H9 (cell line): ENCODE data around the gene CSRP1. TPM values are rescaled to one million over a fixed set of nuclear protein-coding genes. Genes with fewer than 3 reads are reported as not detected.

ENCODE experiments used
- DNase-seq: peaks from one replicate; pipeline ENCODE4 v3.0.0-alpha.2; 2017
- H2AFZ ChIP-seq: one replicate; pipeline ENCODE4 v1.6.1; 2013; ENCODE audit warnings: mild to moderate bottlenecking, low read length, control low read depth, moderate library complexity
- H2AK5ac ChIP-seq: 2 replicates; pipeline ENCODE4 v1.6.1; 2013; ENCODE audit warnings: low read length, control low read depth, mixed read lengths; ENCODE audit not compliant: insufficient read length
- H2BK120ac ChIP-seq: one replicate; pipeline ENCODE4 v1.6.1; 2013; ENCODE audit warnings: low read depth, mild to moderate bottlenecking, low read length, control low read depth, inconsistent platforms; ENCODE audit not compliant: poor library complexity, severe bottlenecking
- H2BK12ac ChIP-seq: 2 replicates; pipeline ENCODE4 v1.6.1; 2013; ENCODE audit warnings: low read length, control low read depth, mixed read lengths, low read depth; ENCODE audit not compliant: insufficient read length
- H2BK15ac ChIP-seq: 2 replicates; pipeline ENCODE4 v1.6.1; 2013; ENCODE audit warnings: low read depth, low read length, control low read depth
- H2BK20ac ChIP-seq: one replicate; pipeline ENCODE4 v1.6.1; 2013; ENCODE audit warnings: low read depth, mild to moderate bottlenecking, low read length, control low read depth, inconsistent platforms; ENCODE audit not compliant: poor library complexity, severe bottlenecking
- H2BK5ac ChIP-seq: 2 replicates; pipeline ENCODE4 v1.6.1; 2013; ENCODE audit warnings: low read length, control low read depth, mixed read lengths; ENCODE audit not compliant: insufficient read length
- H3K14ac ChIP-seq: 2 replicates; pipeline ENCODE4 v1.6.1; 2013; ENCODE audit warnings: low read length, control low read depth; ENCODE audit not compliant: insufficient read depth
- H3K18ac ChIP-seq: 2 replicates; pipeline ENCODE4 v1.6.1; 2013; ENCODE audit warnings: low read depth, mild to moderate bottlenecking, mixed read lengths, low read length, control low read depth; ENCODE audit not compliant: insufficient read length
- H3K23ac ChIP-seq: 2 replicates; pipeline ENCODE4 v1.6.1; 2013; ENCODE audit warnings: low read length, control low read depth, mixed read lengths, low read depth; ENCODE audit not compliant: insufficient read length
- H3K23me2 ChIP-seq: 2 replicates; pipeline ENCODE4 v1.6.1; 2013; ENCODE audit warnings: low read depth, mild to moderate bottlenecking, mixed read lengths, low read length, control low read depth; ENCODE audit not compliant: insufficient read length, poor library complexity, severe bottlenecking
- H3K27ac ChIP-seq: 2 replicates; pipeline ENCODE4 v1.5.1; 2013; ENCODE audit warnings: low read length, control low read depth, mixed read lengths, low read depth; ENCODE audit not compliant: insufficient read length
- H3K27me3 ChIP-seq: 2 replicates; pipeline ENCODE4 v1.6.1; 2013; ENCODE audit warnings: low read length, control low read depth, inconsistent platforms; ENCODE audit not compliant: insufficient read depth
- H3K4ac ChIP-seq: 2 replicates; pipeline ENCODE4 v1.6.1; 2013; ENCODE audit warnings: low read depth, mild to moderate bottlenecking, control low read depth, inconsistent platforms, low read length, moderate library complexity
- H3K4me1 ChIP-seq: 2 replicates; pipeline ENCODE4 v1.6.1; 2013; ENCODE audit warnings: low read length, control low read depth, inconsistent platforms; ENCODE audit not compliant: insufficient read depth
- H3K4me2 ChIP-seq: 2 replicates; pipeline ENCODE4 v1.6.1; 2013; ENCODE audit warnings: low read length, control low read depth, mixed read lengths; ENCODE audit not compliant: insufficient read length, insufficient read depth
- H3K56ac ChIP-seq: 2 replicates; pipeline ENCODE4 v1.6.1; 2013; ENCODE audit warnings: low read depth, mild to moderate bottlenecking, mixed read lengths, low read length, control low read depth; ENCODE audit not compliant: insufficient read length
- H3K79me1 ChIP-seq: 2 replicates; pipeline ENCODE4 v1.6.1; 2013; ENCODE audit warnings: low read depth, mild to moderate bottlenecking, moderate library complexity, low read length, control low read depth, inconsistent platforms; ENCODE audit not compliant: insufficient read depth, poor library complexity, severe bottlenecking
- H3K79me2 ChIP-seq: 2 replicates; pipeline ENCODE4 v1.6.1; 2013; ENCODE audit warnings: low read length, control low read depth, inconsistent platforms; ENCODE audit not compliant: insufficient read depth
- H3K9ac ChIP-seq: 2 replicates; pipeline ENCODE4 v1.6.1; 2013; ENCODE audit warnings: low read length, control low read depth, mixed read lengths; ENCODE audit not compliant: insufficient read length; ENCODE audit errors: extremely low read depth
- H3K9me3 ChIP-seq: one replicate; pipeline ENCODE4 v1.6.1; 2013; ENCODE audit warnings: low read depth, low read length, inconsistent platforms; ENCODE audit not compliant: control insufficient read depth
- H3T11ph ChIP-seq: one replicate; pipeline ENCODE4 v1.6.1; 2013; ENCODE audit warnings: mild to moderate bottlenecking, low read length, control low read depth, inconsistent platforms
- H4K20me1 ChIP-seq: one replicate; pipeline ENCODE4 v1.6.1; 2013; ENCODE audit not compliant: control insufficient read depth, insufficient read length, insufficient read depth
- H4K5ac ChIP-seq: 2 replicates; pipeline ENCODE4 v1.6.1; 2013; ENCODE audit warnings: low read depth, mild to moderate bottlenecking, mixed read lengths, low read length, control low read depth; ENCODE audit not compliant: insufficient read length
- H4K8ac ChIP-seq: replicated peaks from 2 replicates; pipeline ENCODE4 v1.6.1; 2013; ENCODE audit warnings: low read length, control low read depth, mixed read lengths, low read depth; ENCODE audit not compliant: insufficient read length
- H4K91ac ChIP-seq: 2 replicates; pipeline ENCODE4 v1.6.1; 2013; ENCODE audit warnings: low read depth, mild to moderate bottlenecking, moderate library complexity, mixed read lengths, low read length, control low read depth; ENCODE audit not compliant: insufficient read length
- H3K27ac Mint-ChIP-seq, 3 experiments: 2 replicates in 2 of 3; 3 replicates in 1 of 3; pipeline ENCODE4 v1.8.0; 2020 to 2021; ENCODE audit warnings: mixed read lengths in 3 of 3, mild to moderate bottlenecking in 1 of 3, moderate library complexity in 1 of 3
- H3K27me3 Mint-ChIP-seq: 2 replicates; pipeline ENCODE4 v1.8.0; 2021; ENCODE audit warnings: low read depth, mild to moderate bottlenecking, moderate library complexity, mixed read lengths
- H3K36me3 Mint-ChIP-seq, 3 experiments: 2 replicates in 2 of 3; 3 replicates in 1 of 3; pipeline ENCODE4 v1.8.0; 2020 to 2021; ENCODE audit warnings: low read depth in 3 of 3, mixed read lengths in 3 of 3; ENCODE audit not compliant: insufficient read depth in 1 of 3
- H3K4me1 Mint-ChIP-seq, 2 experiments: 2 replicates each; pipeline ENCODE4 v1.8.0; 2020; ENCODE audit warnings: mixed read lengths in 2 of 2
- H3K4me3 Mint-ChIP-seq, 2 experiments: 2 replicates in 1 of 2; 3 replicates in 1 of 2; pipeline ENCODE4 v1.8.0; 2020 to 2021; ENCODE audit warnings: mild to moderate bottlenecking in 2 of 2, mixed read lengths in 2 of 2, moderate library complexity in 1 of 2
- H3K9me3 Mint-ChIP-seq, 2 experiments: 2 replicates in 1 of 2; 3 replicates in 1 of 2; pipeline ENCODE4 v1.8.0; 2020; ENCODE audit warnings: mild to moderate bottlenecking in 2 of 2, mixed read lengths in 2 of 2, moderate library complexity in 1 of 2
- WGBS: extraction: QIAGEN DNeasy Blood & Tissue Kit; methylation state at CpG from one replicate; pipeline ENCODE4 v1.1.7; 2013; ENCODE audit warnings: missing lambda C conversion rate, low lambda C conversion rate, mixed read lengths; ENCODE audit not compliant: insufficient read length; ENCODE audit errors: extremely low coverage; 5-methylcytosine and 5-hydroxymethylcytosine counted together
- total RNA-seq: library from RNA; stranded (reverse); gene quantifications from 2 replicates; pipeline ENCODE4 v1.2.1, GENCODE V29; 2021
- TF ChIP-seq, protein P1 (sequence below): fragments of 200-600 bp; sonication (generic); conservative IDR thresholded peaks from 3 replicates; pipeline ENCODE4 v1.8.0; 2021; ENCODE audit warnings: antibody characterized with exemption, mild to moderate bottlenecking

Gene CSRP1
- total RNA-seq, 1 experiment from 2014 or later = 0.44 TPM

DNA sequence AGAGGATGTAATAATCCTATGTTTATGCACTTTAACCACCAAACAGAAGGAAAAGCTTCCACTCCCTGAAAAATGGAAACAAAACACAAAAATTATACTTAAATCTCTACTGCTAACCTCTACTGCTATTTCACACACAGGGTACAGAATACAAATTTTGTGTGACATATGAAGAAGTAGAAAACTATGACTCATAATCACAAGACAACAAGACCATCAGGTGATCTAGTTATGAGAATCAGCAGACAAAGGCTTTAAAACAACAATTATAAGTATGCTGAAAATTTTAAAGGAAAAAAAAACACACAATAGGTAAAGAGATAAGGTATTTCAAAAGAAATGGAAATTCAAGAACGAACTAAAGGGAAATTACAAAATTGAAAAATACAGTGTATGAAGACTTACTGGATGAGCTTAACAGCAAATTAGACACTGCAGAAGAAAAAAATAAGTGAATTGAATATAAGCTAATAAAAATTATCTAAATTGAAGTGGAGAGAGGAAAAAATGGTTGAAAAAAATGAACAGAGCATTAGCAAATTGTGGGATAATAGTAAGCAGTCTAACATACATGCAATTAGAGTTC lies 18.4 kb upstream of the CSRP1 start:
- Histone ChIP-seq H3K4ac (no peak overlapping the region), H2BK20ac (no peak overlapping the region), H3K23ac (no peak overlapping the region), H3K27ac (no peak overlapping the region), H2BK120ac (no peak overlapping the region), H2AK5ac (no peak overlapping the region), H3K56ac (no peak overlapping the region), H3K79me2 (no peaks in the 10 kb centered on the region), H3K9ac (no peak overlapping the region), H4K91ac (no peak overlapping the region), H3K27me3 (no peaks in the 10 kb centered on the region), H3K23me2 (no peaks in the 10 kb centered on the region), H2BK5ac (no peak overlapping the region), H3K4me1 (no peaks in the 10 kb centered on the region), H4K20me1 (no peaks in the 10 kb centered on the region), H2BK15ac (no peak overlapping the region), H3K79me1 (no peaks in the 10 kb centered on the region), H4K8ac (no peak overlapping the region), H3K4me2 (no peak overlapping the region), H3K18ac (no peak overlapping the region), H2AFZ (no peak overlapping the region), H3T11ph (no peak overlapping the region), H3K9me3 (no peaks in the 10 kb centered on the region), H2BK12ac (no peak overlapping the region), H3K14ac (no peak overlapping the region), H4K5ac (no peak overlapping the region)
- H3K27ac Mint-ChIP-seq = no peak overlapping the region
- peaks cover 5% of the 10 kb centered on the region in 2 experiments for H3K4me1 Mint-ChIP-seq
- no CpG with 5 or more reads among the region's 1 CpG for WGBS
- peaks cover 0 to 4% (median 3%) of the 10 kb centered on the region in 3 experiments; a peak in 1 of 7 replicates for H3K36me3 Mint-ChIP-seq
- TF ChIP-seq, protein P1, sequence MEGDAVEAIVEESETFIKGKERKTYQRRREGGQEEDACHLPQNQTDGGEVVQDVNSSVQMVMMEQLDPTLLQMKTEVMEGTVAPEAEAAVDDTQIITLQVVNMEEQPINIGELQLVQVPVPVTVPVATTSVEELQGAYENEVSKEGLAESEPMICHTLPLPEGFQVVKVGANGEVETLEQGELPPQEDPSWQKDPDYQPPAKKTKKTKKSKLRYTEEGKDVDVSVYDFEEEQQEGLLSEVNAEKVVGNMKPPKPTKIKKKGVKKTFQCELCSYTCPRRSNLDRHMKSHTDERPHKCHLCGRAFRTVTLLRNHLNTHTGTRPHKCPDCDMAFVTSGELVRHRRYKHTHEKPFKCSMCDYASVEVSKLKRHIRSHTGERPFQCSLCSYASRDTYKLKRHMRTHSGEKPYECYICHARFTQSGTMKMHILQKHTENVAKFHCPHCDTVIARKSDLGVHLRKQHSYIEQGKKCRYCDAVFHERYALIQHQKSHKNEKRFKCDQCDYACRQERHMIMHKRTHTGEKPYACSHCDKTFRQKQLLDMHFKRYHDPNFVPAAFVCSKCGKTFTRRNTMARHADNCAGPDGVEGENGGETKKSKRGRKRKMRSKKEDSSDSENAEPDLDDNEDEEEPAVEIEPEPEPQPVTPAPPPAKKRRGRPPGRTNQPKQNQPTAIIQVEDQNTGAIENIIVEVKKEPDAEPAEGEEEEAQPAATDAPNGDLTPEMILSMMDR = no peak
- no peak for DNase-seq
- no peak overlapping the region for H3K4me3 Mint-ChIP-seq
- H3K27me3 Mint-ChIP-seq = peaks cover 3% of the 10 kb centered on the region; the same call in 1 of the 2 replicates
- H3K9me3 Mint-ChIP-seq = peaks cover 6 to 8% of the 10 kb centered on the region in 2 experiments
